C4-2B (cell line): ENCODE results near the gene MKI67.

Source experiments
- H3K27ac ChIP-seq: fragments of 450-650 bp; 2 replicates; pipeline ENCODE4 v1.5.1; 2017
- ZFX ChIP-seq: fragments of 450-650 bp; IDR thresholded peaks from 2 replicates; pipeline ENCODE4 v1.6.1; 2017
- TF ChIP-seq, protein P1 (sequence below): fragments of 450-650 bp; conservative IDR thresholded peaks from 2 replicates; pipeline ENCODE4 v1.5.1; 2017; ENCODE audit warnings: mild to moderate bottlenecking

Gene MKI67

GRCh38 chr10:128050936-128051335, 75.3 kb downstream of the MKI67 start:
- TF ChIP-seq, protein P1, sequence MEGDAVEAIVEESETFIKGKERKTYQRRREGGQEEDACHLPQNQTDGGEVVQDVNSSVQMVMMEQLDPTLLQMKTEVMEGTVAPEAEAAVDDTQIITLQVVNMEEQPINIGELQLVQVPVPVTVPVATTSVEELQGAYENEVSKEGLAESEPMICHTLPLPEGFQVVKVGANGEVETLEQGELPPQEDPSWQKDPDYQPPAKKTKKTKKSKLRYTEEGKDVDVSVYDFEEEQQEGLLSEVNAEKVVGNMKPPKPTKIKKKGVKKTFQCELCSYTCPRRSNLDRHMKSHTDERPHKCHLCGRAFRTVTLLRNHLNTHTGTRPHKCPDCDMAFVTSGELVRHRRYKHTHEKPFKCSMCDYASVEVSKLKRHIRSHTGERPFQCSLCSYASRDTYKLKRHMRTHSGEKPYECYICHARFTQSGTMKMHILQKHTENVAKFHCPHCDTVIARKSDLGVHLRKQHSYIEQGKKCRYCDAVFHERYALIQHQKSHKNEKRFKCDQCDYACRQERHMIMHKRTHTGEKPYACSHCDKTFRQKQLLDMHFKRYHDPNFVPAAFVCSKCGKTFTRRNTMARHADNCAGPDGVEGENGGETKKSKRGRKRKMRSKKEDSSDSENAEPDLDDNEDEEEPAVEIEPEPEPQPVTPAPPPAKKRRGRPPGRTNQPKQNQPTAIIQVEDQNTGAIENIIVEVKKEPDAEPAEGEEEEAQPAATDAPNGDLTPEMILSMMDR: no peak
- no peak for TF ChIP-seq ZFX
- no peak overlapping the region for H3K27ac ChIP-seq

- no peak overlapping the region for H3K27ac ChIP-seq
These were observed 76.1 kb downstream of the MKI67 start for GRCh38 chr10:128050121-128050516.

GRCh38 chr10:128049226-128050120, 76.8 kb downstream of the MKI67 start:
- no peak overlapping the region for H3K27ac ChIP-seq
- TF ChIP-seq, protein P1: no peak
- TF ChIP-seq ZFX: no peak

More at GRCh38 chr10:128050121-128050516, 76.1 kb downstream of the MKI67 start:
- TF ChIP-seq, protein P1: no peak
- no peak for TF ChIP-seq ZFX

GRCh38 chr10:128048819-128049210, 77.4 kb downstream of the MKI67 start:
- TF ChIP-seq ZFX: no peak
- TF ChIP-seq, protein P1: no peak
- H3K27ac ChIP-seq: no peak overlapping the region

GRCh38 chr10:128047991-128048818, 78.0 kb downstream of the MKI67 start:
- H3K27ac ChIP-seq: peak overlapping the region; percentile 49
- TF ChIP-seq, protein P1: no peak
- TF ChIP-seq ZFX: no peak

DNA sequence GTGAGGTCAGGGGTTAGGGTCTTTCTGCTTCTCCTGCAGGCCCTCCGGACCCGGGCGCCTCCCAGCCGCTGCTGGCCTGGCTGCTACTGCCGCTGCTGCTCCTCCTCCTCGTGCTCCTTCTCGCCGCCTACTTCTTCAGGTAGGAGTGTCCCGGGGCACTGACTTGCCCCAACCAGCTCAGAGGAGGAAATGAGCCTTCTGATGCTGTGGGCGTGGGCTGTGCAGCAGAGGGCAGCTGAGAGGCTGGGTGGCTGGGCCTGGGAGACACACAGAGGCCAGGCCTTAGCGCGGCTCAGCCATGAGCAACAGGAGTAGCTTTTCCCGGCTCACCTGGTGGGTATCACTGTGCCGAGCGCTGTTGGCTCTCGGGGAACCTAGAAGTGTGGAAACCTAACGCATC, 78.9 kb downstream of the MKI67 start:
- TF ChIP-seq, protein P1: no peak
- peak; percentile 66; the same call in 1 of the 2 replicates for TF ChIP-seq ZFX
- H3K27ac ChIP-seq: peak overlapping the region; percentile 49

GRCh38 chr10:128046953-128047290, 79.3 kb downstream of the MKI67 start:
- H3K27ac ChIP-seq: peak overlapping the region; percentile 49
- TF ChIP-seq, protein P1: no peak
- TF ChIP-seq ZFX: no peak
